Measurements from ENCODE around the gene RITA1.
A peak's percentile ranks its signal among the peaks of the same experiment; 100 is the strongest.
"Not testable (repeated sequence)": the region's sequence is repeated elsewhere in the genome, so short reads cannot be mapped to it uniquely, and the experiment has no call there.

Gene RITA1

GRCh38 chr12:113204804-113205203 is 19.3 kb downstream of the RITA1 start:
- DNase-seq: no peak

GRCh38 chr12:113206802-113207201 is 21.3 kb downstream of the RITA1 start:
- not testable (repeated sequence) for DNase-seq

DNA sequence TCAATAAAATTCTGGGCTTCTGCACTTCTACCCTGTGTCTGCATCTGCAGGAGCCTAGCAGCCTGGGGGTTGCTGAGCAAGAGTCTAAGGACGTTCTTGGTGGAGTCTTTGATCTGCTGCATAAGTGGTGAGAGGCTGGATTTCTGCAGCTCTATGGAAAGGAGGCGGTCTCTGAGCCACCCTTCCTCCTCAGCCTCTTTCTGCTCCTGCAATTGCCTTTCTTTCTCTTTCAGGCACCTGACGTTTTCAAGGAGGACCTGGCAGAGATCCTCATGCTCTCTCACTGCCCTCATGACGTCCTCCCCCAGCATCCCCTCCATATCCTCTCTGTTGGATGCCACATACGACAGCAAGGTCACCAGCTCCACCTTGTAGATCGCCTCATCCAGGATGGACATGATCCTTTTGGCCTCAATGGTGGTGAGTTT is 22.1 kb downstream of the RITA1 start:
- DNase-seq: no peak

DNA sequence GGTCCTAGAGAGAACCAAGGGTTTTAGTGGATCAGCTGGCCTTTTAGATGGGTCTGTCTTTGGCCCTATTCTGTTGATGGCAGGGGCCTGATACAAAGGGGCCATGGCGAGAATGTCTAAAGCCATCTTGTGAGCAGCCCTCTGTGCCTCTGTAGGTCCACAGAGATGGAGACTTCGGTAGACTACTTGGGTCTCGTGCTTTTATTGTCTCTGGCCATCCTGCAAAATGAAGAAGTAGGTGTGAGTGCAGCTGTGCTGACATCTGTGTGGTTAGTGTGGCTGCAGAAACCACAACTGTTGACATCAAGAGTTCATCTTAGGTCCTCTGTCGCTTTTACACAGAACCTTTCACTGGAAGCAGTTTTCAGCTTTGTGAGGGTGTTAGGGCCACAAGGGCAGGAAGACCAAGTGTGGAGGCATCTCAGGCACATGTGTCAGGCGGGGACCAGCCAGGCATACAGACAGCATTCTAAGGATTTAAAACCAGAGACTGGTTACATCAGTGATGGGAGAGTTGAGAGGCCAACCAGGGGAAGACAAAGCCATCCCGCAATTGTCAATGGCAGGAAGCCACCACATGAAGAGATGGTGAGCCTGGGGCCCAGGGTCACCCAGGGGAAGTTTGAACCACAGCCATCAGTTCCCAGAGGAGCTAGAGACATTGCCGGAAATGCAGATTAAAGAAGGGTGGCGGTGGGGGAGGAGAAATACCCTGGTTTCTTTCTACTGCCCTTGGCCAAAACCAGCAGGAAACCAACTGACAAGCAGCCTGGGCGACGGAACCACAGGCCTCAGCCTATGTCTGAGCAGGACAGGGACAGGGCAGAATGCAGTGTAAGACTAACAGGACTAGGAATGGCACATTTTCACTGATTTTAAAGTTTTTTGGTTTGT is 22.8 kb downstream of the RITA1 start:
- DNase-seq: peak; percentile 77 to 81

GRCh38 chr12:113211160-113211559 is 25.6 kb downstream of the RITA1 start:
- no peak for DNase-seq

DNA sequence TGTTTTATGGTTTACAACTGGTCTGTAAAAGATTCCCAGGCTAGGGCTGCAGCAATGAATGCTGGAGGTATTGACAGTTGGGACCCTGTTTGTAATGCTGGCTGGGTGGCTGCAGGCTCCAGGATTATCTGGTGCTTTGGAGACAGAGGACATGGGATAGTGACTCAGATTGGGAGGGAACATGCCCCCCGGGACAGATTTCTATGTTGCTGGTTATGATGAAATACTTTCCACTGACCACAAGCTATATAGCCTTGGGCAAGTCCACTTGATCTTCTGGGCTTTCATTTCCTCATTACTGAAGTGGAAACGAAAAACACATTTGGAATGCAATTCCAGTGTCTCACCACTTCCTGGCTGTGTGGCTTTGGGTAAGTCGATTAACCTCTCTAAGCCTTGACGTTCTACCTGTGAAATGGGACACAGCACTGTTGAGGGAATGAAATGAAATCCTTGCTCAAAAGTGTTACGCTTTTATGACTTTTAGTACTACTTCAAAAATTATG is 29.4 kb downstream of the RITA1 start:
- peak in 1 of 2 donors; percentile 41 for DNase-seq

- no peak for DNase-seq
Measured at GRCh38 chr12:113216027-113216426, 30.5 kb downstream of the RITA1 start.

- peak in 1 of 2 donors; percentile 18 for DNase-seq
Measured at GRCh38 chr12:113220593-113221180, 35.2 kb downstream of the RITA1 start.

DNA sequence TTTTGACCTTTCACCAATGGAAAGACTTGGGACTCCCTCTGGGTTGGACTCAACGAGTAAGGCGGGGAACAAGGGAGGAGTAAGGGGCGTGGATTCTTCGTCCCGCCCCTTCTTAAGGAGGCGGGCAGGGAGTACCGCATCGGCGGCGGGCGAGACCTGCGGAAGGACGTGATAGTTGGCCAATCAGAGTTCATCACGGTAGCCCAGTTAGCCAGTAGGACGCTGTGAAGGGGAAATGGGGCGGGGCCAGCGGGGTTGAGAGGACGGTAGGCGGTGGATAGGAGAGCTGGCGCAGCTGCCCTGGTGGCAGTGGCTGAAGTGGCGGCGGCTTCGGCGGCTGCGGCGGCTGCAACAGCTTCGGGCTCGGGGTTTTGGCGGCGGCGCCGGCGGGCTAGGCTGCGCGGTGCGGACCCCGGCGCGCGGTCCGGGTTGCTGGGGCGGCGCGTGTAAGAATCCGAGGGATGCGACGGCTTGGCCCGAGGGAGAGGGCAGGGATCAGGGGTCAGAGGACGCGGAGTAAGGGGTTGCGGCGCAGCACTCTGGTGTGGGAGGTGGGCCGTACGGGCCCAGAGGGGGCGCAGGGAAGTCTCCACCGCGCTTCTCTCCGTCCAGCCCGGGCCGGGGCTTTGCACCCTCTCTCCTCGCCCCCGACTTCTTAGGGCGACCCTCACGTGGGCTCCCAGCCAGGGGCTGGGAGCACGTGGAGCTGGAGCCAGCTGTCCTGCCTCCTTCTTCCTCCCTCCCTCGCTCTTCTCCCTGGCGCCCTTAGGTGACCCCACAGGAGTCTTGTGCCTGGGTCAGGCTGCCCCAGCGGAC is 35.9 kb downstream of the RITA1 start, which contains the start of gene TPCN1:
TSS of gene TPCN1 (plus strand) at position 284 of the 816 bp plus-strand sequence. CDS start 5,389 bp downstream, outside the sequence.
- peak; percentile 100 for DNase-seq

- peak in 1 of 2 donors; percentile 21 for DNase-seq
Measured at GRCh38 chr12:113221997-113222729, 36.6 kb downstream of the RITA1 start.

DNA sequence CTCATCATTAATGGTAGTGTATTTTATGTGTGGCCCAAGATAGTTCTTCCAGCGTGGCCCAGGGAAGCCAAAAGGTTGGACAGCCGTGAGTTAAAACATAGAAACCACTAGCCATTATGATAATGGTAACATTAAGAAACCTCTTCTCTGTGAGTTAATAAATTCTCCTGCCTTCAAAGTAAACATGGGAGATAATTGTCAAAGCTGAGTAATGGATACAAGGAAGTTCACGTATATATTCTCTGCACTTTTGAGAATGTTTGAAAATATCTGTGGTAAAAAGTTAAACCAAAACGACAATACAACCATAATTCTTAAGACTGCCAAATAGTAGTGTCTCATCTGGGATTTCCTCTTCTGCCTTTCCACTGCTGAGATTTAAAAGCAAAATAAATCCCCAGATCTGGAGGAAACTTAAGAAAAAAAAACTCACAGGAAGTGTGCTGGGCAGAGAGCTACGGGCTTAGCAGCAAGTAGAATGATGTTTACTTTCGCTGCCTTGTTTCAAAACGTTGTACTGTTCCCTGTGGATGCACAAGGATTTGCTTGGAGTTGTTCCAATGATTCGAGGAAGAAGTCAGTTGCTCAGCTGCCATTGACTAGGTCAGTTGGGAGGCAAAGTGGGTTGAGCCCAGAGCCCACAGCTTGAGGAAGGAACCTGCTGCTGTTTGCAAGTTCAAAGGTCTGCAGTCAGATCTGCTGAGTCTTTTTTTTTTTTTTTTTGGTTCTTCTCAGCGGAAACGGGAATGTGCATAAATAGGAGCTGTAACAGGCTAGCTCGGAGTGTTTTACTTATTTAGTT is 37.4 kb downstream of the RITA1 start:
- DNase-seq: peak in 1 of 2 donors; percentile 10

GRCh38 chr12:113224955-113225354 is 39.4 kb downstream of the RITA1 start:
- no peak for DNase-seq

DNA sequence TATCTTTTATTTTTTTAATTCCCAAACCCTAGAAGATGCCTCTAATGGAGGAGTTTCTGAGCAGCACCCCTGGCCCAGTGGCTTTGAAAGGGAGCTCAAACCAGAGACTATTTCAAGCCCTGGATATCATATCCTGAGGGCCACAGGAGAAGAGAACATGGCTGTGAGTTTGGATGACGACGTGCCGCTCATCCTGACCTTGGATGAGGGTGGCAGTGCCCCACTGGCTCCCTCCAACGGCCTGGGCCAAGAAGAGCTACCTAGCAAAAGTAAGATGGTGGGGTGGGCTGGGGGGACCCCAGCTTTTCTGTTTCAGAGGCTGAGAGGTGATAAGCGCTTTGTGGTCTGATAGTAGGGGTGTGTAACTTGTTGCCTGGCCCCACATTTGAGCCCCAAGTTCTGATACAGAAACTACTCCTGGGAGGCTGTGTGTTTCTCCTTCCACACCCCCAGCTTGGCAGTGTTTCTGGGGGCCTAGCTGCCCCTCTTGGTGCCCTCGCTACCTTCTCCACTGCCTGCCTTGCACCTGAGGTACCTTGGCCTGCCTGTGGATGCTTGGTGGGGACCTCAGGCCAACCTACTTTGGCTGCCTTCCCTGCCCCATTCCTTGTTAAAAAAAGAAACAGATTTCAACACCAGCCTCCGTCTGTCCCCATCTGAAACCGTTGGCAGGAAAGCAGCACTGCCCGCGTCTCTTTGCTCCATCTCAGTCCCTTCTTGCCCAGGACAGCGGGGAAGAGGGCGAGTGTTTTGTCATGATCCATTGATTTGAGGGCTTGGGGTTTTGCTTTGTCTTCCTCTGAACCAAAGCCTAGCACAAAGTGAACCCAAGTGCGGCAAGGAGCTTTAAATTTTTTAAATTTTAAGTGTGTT is 41.4 kb downstream of the RITA1 start:
- no peak for DNase-seq

- no peak for DNase-seq
Measured at GRCh38 chr12:113227686-113228391, 42.3 kb downstream of the RITA1 start.

- no peak for DNase-seq
Measured at GRCh38 chr12:113228394-113229028, 43.0 kb downstream of the RITA1 start.

GRCh38 chr12:113230315-113231234 is 45.1 kb downstream of the RITA1 start:
- DNase-seq: no peak

DNA sequence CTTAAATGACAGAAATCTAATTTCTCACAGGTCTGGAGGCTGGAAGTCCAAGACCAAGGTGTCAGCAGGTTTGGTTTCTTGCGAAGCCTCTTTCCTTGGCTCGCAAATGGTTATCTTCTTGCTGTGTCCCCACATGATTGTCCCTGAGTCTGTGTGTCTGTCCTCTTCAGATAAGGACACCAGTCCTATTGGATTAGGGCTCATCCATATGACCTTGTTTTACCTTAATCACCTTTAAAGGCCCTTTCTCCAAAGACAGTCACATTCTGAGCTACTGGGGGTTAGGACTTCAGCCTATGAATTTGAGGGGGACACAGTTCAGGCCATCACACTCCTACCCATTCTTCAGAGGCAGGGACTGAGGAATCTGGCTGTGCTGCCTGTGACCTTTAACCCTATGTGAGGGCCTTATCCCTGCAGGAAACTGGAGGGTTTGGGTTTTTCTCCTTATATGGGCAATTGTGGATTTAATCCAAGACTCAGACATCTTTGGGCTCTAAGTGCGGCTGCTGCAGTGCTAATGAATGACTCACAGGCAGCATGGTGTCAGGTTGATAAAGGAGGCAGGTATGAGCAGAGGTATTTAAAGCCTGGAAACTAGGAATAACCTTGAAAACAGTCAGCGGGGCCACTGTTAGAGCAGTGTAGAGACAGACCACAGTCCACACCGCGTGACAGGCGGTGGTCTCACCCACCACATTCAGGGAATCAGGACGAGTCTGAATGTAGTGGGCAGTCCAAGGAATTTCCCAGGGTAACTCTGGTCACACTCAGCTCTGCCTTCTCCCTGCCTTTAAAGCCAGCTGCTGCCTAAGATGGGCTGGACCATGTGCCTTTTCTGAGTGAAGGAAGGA is 45.9 kb downstream of the RITA1 start:
- no peak for DNase-seq

All from CD4-positive, alpha-beta T cell treated with Interferon alpha-2 for 1 hour (primary cell).